Neural cell (in vitro differentiated cells): ENCODE measurements around the gene PPP2CA.

ENCODE experiments used
- CTCF ChIP-seq: fragments of 450-650 bp; IDR thresholded peaks from 2 replicates; pipeline ENCODE4 v1.5.1; 2014; ENCODE audit warnings: antibody characterized with exemption, mild to moderate bottlenecking, moderate library complexity; ENCODE audit not compliant: poor library complexity, severe bottlenecking
- EZH2 ChIP-seq: fragments of 200-600, 300-800 bp; shearing (Covaris generic), sonication (generic); IDR thresholded peaks from 2 replicates; pipeline ENCODE4 v1.6.1; 2014; ENCODE audit warnings: antibody characterized with exemption, low read length, borderline replicate concordance, mild to moderate bottlenecking; ENCODE audit not compliant: insufficient read depth, poor library complexity, severe bottlenecking
- MXI1 ChIP-seq: fragments of 450-650 bp; conservative IDR thresholded peaks from 2 replicates; pipeline ENCODE4 v1.6.1; 2014; ENCODE audit warnings: antibody characterized with exemption, mild to moderate bottlenecking; ENCODE audit not compliant: poor library complexity, severe bottlenecking
- POLR2AphosphoS5 ChIP-seq: IDR thresholded peaks from 2 replicates; pipeline ENCODE4 v1.6.1; 2012
- RAD21 ChIP-seq: fragments of 450-650 bp; conservative IDR thresholded peaks from 2 replicates; pipeline ENCODE4 v1.6.1; 2014; ENCODE audit warnings: antibody characterized with exemption, mild to moderate bottlenecking, moderate library complexity
- REST ChIP-seq: IDR thresholded peaks from 2 replicates; pipeline ENCODE4 v1.6.1; 2012; ENCODE audit warnings: borderline replicate concordance

GRCh38 chr5:134162592-134162991 lies 63.3 kb downstream of the PPP2CA start:
- no peak for TF ChIP-seq CTCF
- no peak for TF ChIP-seq EZH2
- TF ChIP-seq POLR2AphosphoS5 = no peak
- TF ChIP-seq RAD21 = no peak
- no peak for TF ChIP-seq MXI1
- no peak for TF ChIP-seq REST
